Transverse colon (tissue), 4 donors: ENCODE measurements around the gene TBCK. TPM values are rescaled to one million over a fixed set of nuclear protein-coding genes. Genes with fewer than 3 reads are reported as not detected.
"Not testable (repeated sequence)": the region's sequence is repeated elsewhere in the genome, so short reads cannot be mapped to it uniquely, and the experiment has no call there.

ENCODE experiments used
- DNase-seq: peaks from one replicate; pipeline ENCODE4 v3.0.0-alpha.2; 2019
- H3K27ac ChIP-seq, 4 donors: fragments of 200-600 bp; sonication (generic); 2 replicates each; pipeline ENCODE4 v1.5.1; 2016 to 2018; ENCODE audit warnings: inconsistent platforms in 4 of 4
- H3K27me3 ChIP-seq: fragments of 200-600 bp; sonication (generic); 2 replicates; pipeline ENCODE4 v1.5.1; 2017; ENCODE audit warnings: inconsistent platforms
- H3K36me3 ChIP-seq, 4 donors: fragments of 200-600 bp; sonication (generic); 2 replicates each; pipeline ENCODE4 v1.5.1; 2017 to 2019; ENCODE audit warnings: inconsistent platforms in 4 of 4
- H3K4me1 ChIP-seq, 4 donors: fragments of 200-600 bp; sonication (generic); 2 replicates each; pipeline ENCODE4 v1.5.1; 2017 to 2020; ENCODE audit warnings: inconsistent platforms in 4 of 4
- H3K4me3 ChIP-seq, 4 donors: fragments of 200-600 bp; sonication (generic); 1 replicate in 1 of 4; 2 replicates in 3 of 4; pipeline versions ENCODE4 v1.5.1 to v1.6.1; 2017 to 2019; ENCODE audit warnings: inconsistent platforms in 4 of 4
- H3K9me3 ChIP-seq, 2 donors: fragments of 200-600 bp; sonication (generic); 2 replicates each; pipeline ENCODE4 v1.5.1; 2017 to 2019; ENCODE audit warnings: inconsistent platforms in 2 of 2
- EP300 ChIP-seq: sonication (generic); formaldehyde crosslinking; IDR thresholded peaks from one replicate; pipeline ENCODE4 v1.6.1; 2017; ENCODE audit warnings: antibody characterized with exemption, low read depth
- POLR2A ChIP-seq: fragments of 450-650 bp; IDR thresholded peaks from one replicate; pipeline ENCODE4 v1.6.1; 2016; ENCODE audit warnings: antibody characterized with exemption, mild to moderate bottlenecking, moderate library complexity
- POLR2AphosphoS5 ChIP-seq, 3 donors: sonication (generic); formaldehyde crosslinking; IDR thresholded peaks; one replicate each; pipeline ENCODE4 v1.6.1; 2016; ENCODE audit warnings: antibody characterized with exemption in 3 of 3
- WGBS, 2 donors: methylation state at CpG; one replicate each; pipeline ENCODE4 v1.1.5; 2018; ENCODE audit warnings: low coverage in 1 of 2; 5-methylcytosine and 5-hydroxymethylcytosine counted together
- in situ Hi-C, 4 donors: fragments of 200-750 bp; cut with MboI; loops; one replicate each; pipeline versions ENCODE4 v1.15.0 to v1.15.1; 2017; ENCODE audit warnings: low sequenced_read_pairs in 3 of 4, low pct_ligation_motif_present in 1 of 4, low pct_unique_long_range_greater_than_20kb in 1 of 4
- intact Hi-C: fragments of 100-400 bp; cut with DNase I; formaldehyde crosslinking; loops from one replicate; pipeline ENCODE4 v1.15.1; 2023; ENCODE audit warnings: low total_unique reads
- total RNA-seq, 4 donors: library from RNA; depleted of rRNA; stranded (reverse); fragments of >200 nt; gene quantifications; one replicate each; pipeline ENCODE4 v1.1.0, GENCODE V29; 2016
- TF ChIP-seq, protein P1 (sequence below), 5 experiments: fragments of 200-600 bp in 3 of 5; fragments of 450-650 bp in 2 of 5; sonication (generic) in 3 of 5; IDR thresholded peaks; 1 replicate in 2 of 5; 2 replicates in 3 of 5; pipeline ENCODE4 v1.5.1; 2016 to 2017; ENCODE audit warnings: antibody characterized with exemption in 5 of 5, inconsistent platforms in 3 of 5, mild to moderate bottlenecking in 2 of 5, moderate library complexity in 1 of 5

Gene TBCK
- total RNA-seq, 4 donors from 2014 or later: 31.0 to 82.7 (median 51.4) TPM

GRCh38 chr4:106116025-106116424 is 200.0 kb downstream of the TBCK start:
- Histone ChIP-seq H3K4me3 (no peak overlapping the region), H3K27me3 (no peaks in the 10 kb centered on the region), H3K4me1 (no peaks in the 10 kb centered on the region), H3K9me3 (peaks cover 8 to 20% of the 10 kb centered on the region in 2 donors), H3K27ac (no peak overlapping the region), H3K36me3 (peaks cover 0 to 40% (median 8%) of the 10 kb centered on the region in 4 donors)
- intact Hi-C loops: no loop called here
- 96 to 100% methylated on average over 2 of the region's 2 CpGs for WGBS, 2 donors
- no peak for TF ChIP-seq POLR2A
- TF ChIP-seq POLR2AphosphoS5 (IDR thresholded peaks at IDR 0.05): no peak
- no peak for TF ChIP-seq EP300
- TF ChIP-seq, protein P1, sequence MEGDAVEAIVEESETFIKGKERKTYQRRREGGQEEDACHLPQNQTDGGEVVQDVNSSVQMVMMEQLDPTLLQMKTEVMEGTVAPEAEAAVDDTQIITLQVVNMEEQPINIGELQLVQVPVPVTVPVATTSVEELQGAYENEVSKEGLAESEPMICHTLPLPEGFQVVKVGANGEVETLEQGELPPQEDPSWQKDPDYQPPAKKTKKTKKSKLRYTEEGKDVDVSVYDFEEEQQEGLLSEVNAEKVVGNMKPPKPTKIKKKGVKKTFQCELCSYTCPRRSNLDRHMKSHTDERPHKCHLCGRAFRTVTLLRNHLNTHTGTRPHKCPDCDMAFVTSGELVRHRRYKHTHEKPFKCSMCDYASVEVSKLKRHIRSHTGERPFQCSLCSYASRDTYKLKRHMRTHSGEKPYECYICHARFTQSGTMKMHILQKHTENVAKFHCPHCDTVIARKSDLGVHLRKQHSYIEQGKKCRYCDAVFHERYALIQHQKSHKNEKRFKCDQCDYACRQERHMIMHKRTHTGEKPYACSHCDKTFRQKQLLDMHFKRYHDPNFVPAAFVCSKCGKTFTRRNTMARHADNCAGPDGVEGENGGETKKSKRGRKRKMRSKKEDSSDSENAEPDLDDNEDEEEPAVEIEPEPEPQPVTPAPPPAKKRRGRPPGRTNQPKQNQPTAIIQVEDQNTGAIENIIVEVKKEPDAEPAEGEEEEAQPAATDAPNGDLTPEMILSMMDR (IDR thresholded peaks at IDR 0.05): no peak
- no peak for DNase-seq
- in situ Hi-C loops: no loop called here

DNA sequence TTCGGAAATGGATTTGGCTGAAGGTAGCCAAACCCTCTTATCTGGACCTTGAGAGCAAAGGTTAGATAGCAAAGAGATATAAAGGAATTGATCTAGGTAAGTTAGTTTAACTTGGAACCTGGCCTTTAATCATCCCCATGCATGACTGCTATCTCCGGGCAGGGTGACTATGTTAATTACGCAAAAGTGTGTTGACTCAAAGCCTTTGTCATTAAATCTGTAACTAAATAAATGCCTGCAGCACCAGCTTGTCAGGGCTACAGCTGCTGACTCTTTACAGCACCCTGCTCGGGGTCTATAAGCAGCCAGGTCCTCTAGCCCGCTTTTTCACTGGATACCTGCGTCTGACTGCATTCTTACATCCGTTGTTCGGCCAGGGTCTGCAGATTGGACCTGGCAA is 201.7 kb downstream of the TBCK start:
- intact Hi-C loops: loop anchor here (5.0 kb wide), 1 partner anchor 223 kb away; no protein-coding TSS in a partner anchor
- H3K4me3 ChIP-seq: no peak overlapping the region
- in situ Hi-C loops: no loop called here
- TF ChIP-seq, protein P1 (IDR thresholded peaks at IDR 0.05): no peak
- TF ChIP-seq POLR2A (no peak), POLR2AphosphoS5 (IDR thresholded peaks at IDR 0.05) (no peak), EP300 (no peak)
- 87 to 94% methylated on average over 7 to 8 of the region's 8 CpGs for WGBS, 2 donors
- no peaks in the 10 kb centered on the region for H3K27me3 ChIP-seq
- peaks cover 0 to 40% (median 11%) of the 10 kb centered on the region in 4 donors for H3K36me3 ChIP-seq
- peaks cover 26 to 36% of the 10 kb centered on the region in 2 donors for H3K9me3 ChIP-seq
- DNase-seq: no peak
- no peaks in the 10 kb centered on the region for H3K4me1 ChIP-seq
- no peak overlapping the region for H3K27ac ChIP-seq

DNA sequence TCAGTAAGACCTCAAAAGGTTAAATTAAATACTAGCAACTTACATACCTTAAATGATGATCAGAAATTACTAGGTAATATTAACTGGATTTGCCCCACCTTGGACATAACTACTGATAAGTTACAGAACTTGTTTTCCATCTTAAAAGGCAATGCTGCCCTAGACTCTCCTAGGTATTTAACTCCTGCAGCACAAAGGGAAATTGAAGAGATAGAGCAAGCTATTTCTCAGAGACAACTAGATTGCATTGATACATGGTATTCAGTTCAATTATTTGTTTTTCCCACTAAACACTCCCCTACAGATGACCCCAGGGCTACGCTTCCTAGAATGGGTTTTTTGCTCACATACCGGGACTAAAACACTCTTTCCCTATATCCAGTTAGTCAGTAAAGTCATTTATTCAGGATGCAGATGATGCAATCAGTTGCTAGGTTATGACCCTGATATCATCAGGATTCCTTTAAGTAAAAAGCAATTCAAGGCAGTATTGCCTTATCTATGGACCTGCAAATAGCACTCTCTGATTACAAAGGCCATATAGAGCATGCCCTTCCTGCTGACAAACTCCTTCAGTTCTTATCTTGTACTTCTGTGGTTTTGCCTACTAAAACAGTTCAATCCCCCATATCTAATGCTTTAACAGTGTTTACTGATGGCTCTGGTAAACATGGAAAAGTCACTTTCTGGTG is 204.1 kb downstream of the TBCK start:
- intact Hi-C loops: loop anchor here (5.0 kb wide), 1 partner anchor 225 kb away; no protein-coding TSS in a partner anchor
- WGBS, 2 donors: 93 to 100% methylated on average over 2 of the region's 2 CpGs
- Histone ChIP-seq H3K36me3 (peaks cover 0 to 45% (median 11%) of the 10 kb centered on the region in 4 donors), H3K9me3 (peaks cover 28 to 38% of the 10 kb centered on the region in 2 donors)
- in situ Hi-C loops, H3K4me3 ChIP-seq, DNase-seq, H3K27ac ChIP-seq, H3K27me3 ChIP-seq, H3K4me1 ChIP-seq: not testable (repeated sequence)

DNA sequence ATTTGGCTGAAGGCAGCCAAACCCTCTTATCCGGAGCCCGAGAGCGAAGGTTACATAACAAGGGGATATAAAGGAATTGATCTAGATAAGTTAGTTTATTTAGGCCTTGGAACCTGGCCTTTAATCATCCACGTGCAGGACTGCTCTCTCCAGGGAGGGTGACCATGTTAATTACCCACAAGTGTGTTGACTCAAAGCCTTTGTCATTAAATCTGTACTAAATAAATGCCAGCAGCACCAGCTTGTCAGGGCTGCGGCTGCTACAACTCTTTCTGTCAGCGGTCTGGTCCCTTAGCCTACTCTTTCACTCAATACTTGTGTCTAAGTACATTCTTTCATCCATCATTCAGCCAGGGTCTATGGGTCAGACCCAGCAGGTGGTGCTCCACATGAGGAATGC is 206.1 kb downstream of the TBCK start:
- Histone ChIP-seq H3K9me3 (peaks cover 28 to 38% of the 10 kb centered on the region in 2 donors), H3K36me3 (peaks cover 0 to 29% (median 14%) of the 10 kb centered on the region in 4 donors), H3K27me3 (no peaks in the 10 kb centered on the region), H3K27ac (no peak overlapping the region), H3K4me3 (no peak overlapping the region), H3K4me1 (no peaks in the 10 kb centered on the region)
- in situ Hi-C loops: no loop called here
- intact Hi-C loops: loop anchor here (5.0 kb wide), 1 partner anchor 227 kb away; no protein-coding TSS in a partner anchor
- DNase-seq: no peak
- WGBS, 2 donors: 87 to 93% methylated on average over 4 to 6 of the region's 6 CpGs
- TF ChIP-seq, protein P1 (IDR thresholded peaks at IDR 0.05): no peak
- TF ChIP-seq EP300: no peak
- no peak for TF ChIP-seq POLR2AphosphoS5 (IDR thresholded peaks at IDR 0.05)
- no peak for TF ChIP-seq POLR2A
